ENCODE data around the gene LDB1. TPM values are rescaled to one million over a fixed set of nuclear protein-coding genes. Genes with fewer than 3 reads are reported as not detected.

LDB1 gene
- total RNA-seq, 1 donor from 2014 or later, result 29.5 TPM

DNA sequence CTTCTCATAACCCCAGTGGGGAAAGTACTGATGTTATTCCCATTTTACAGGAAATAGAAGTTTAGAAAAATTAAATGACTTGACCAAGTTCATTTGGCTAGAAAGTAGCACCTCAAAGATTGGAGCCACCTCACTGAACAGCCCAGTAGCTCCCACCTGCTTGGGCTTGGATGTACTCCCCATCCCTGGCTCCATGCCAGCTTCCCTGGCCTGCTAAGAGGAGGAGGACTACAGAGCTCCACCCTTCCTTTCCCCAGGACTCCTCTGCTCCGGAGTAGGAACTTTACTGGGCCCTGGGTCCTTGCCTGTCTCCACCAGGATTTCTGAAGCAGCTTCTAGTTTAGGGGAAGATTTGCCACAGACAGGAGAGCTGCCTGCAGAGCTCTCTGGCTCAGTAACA, 52.0 kb downstream of the LDB1 start:
- no peak for DNase-seq (ENCODE audit: low read depth)
- no peak overlapping the region for H3K4me3 ChIP-seq (ENCODE audit: low read depth, low read length)
- TF ChIP-seq, protein P1, sequence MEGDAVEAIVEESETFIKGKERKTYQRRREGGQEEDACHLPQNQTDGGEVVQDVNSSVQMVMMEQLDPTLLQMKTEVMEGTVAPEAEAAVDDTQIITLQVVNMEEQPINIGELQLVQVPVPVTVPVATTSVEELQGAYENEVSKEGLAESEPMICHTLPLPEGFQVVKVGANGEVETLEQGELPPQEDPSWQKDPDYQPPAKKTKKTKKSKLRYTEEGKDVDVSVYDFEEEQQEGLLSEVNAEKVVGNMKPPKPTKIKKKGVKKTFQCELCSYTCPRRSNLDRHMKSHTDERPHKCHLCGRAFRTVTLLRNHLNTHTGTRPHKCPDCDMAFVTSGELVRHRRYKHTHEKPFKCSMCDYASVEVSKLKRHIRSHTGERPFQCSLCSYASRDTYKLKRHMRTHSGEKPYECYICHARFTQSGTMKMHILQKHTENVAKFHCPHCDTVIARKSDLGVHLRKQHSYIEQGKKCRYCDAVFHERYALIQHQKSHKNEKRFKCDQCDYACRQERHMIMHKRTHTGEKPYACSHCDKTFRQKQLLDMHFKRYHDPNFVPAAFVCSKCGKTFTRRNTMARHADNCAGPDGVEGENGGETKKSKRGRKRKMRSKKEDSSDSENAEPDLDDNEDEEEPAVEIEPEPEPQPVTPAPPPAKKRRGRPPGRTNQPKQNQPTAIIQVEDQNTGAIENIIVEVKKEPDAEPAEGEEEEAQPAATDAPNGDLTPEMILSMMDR (conservative IDR thresholded peaks at IDR 0.05; ENCODE audit: low read depth, low read length), result no peak

DNA sequence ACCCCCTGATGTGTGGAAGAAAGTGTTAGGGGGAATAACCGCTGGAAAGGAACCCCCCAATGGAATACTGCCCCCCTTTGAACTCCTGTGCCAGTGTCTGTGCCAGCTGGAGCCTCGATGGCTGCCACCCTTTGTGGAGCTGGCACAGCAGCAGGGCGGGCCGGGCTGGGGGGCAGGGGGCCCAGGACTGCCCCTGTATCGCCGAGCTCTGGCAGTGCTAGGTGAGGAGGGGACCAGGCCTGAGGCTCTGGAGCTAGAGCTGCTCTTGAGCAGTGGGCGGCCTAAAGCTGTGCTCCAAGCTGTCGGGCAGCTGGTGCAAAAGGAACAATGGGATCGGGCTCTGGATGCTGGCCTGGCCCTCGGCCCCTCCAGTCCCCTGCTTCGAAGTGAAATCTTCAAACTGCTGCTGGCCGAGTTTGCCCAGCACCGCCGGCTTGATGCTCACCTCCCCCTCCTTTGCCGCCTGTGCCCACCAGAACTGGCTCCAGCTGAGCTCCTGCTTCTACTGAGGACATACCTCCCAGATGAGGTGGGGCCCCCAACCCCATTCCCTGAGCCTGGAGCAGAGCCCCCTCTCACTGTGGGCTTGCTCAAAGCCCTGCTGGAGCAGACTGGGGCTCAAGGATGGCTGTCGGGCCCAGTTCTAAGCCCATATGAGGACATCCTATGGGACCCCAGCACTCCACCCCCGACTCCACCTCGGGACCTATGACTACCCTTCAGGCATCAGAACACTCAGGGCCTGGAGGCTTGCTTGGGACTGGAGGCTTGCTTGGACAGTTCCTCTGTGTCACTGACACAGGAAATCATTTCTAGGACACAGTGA, 52.9 kb downstream of the LDB1 start:
- H3K4me3 ChIP-seq (ENCODE audit: low read depth, low read length), result peak overlapping the region; percentile 89
- TF ChIP-seq, protein P1 (conservative IDR thresholded peaks at IDR 0.05; ENCODE audit: low read depth, low read length), result no peak
- no peak for DNase-seq (ENCODE audit: low read depth)

DNA sequence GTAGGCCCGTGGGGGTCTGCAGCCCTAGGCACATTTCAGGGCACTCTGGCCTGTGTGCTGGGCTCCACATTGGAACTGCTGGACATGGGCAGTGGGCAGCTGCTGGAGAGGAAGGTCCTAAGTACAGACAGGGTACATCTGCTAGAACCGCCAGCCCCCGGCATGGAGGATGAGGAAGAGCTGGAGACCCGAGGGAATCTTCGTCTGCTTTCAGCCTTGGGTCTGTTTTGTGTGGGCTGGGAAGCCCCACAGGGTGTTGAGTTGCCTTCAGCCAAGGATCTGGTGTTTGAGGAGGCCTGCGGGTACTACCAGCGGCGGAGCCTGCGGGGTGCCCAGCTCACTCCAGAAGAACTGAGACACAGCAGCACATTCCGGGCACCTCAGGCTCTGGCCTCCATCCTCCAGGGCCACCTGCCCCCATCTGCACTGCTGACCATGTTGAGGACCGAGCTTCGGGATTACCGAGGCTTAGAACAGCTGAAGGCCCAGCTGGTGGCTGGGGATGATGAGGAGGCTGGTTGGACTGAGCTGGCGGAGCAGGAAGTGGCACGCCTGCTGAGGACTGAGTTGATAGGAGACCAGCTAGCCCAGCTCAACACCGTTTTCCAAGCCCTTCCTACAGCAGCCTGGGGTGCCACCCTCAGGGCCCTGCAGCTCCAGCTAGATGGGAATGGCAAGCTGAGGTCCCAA, 53.6 kb downstream of the LDB1 start:
- no peak for DNase-seq (ENCODE audit: low read depth)
- H3K4me3 ChIP-seq (ENCODE audit: low read depth, low read length), result peak overlapping the region; percentile 89
- TF ChIP-seq, protein P1 (conservative IDR thresholded peaks at IDR 0.05; ENCODE audit: low read depth, low read length), result no peak

DNA sequence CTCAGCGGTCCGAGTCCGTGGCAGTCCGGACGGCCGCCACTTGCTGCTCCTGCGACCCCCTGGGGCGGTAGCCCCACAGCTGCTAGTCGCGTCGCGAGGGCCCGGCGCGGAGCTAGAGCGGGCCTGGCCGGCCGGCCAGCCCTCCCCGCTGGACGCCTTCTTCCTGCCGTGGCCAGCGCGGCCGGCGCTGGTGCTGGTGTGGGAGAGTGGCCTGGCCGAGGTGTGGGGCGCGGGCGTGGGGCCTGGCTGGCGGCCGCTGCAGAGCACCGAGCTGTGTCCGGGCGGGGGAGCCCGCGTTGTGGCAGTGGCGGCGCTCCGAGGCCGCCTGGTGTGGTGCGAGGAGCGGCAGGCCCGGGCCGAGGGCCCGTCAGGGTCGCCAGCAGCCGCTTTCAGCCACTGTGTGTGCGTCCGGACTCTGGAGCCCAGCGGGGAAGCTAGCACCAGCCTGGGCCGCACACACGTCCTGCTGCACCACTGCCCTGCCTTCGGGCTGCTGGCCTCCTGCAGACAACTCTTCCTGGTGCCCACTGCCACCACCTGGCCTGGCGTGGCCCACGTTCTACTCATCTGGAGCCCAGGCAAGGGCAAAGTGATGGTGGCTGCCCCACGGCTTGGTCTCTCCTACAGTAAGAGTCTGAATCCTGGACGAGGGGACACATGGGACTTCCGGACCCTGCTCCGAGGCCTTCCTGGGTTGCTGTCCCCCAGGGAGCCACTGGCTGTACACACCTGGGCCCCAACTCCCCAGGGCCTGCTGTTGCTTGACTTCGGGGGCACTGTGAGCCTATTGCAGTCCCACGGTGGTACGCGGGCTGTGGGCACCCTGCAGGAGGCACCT, 54.4 kb downstream of the LDB1 start:
- H3K4me3 ChIP-seq (ENCODE audit: low read depth, low read length), result peak overlapping the region; percentile 89
- TF ChIP-seq, protein P1 (conservative IDR thresholded peaks at IDR 0.05; ENCODE audit: low read depth, low read length), result peak; percentile 10
- no peak for DNase-seq (ENCODE audit: low read depth)

DNA sequence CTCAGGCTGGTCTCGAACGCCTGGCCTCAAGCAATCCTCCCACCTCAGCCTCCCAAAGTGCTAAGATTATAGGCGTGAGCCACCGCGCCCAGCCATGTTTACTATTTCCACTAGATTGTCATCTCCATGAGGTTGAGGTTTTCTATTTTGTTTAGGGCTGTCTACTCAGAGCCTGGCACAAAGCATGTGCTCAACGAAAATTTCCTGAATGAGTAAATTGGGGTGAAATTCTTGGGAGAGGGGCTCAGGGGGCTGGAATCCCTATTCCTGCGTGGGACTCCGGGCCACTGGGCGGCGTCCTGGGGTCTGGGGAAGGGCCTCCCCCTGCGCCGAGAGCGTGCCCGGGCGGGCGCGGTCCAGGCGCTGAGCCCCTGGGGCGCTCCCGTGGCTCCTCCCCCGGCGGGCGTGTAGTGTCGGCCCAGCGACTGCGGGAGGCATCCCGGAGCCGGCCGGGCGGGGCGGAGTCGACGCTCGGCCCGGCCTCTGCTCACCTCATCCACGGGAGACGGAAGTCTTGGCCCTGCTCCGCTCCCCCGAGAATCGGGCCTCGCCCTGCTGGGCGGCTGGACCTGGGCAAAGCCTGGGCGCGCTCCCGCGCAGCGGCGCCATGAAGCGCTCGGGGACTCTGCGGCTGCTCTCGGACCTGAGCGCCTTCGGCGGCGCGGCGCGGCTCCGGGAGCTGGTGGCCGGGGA, 55.2 kb downstream of the LDB1 start, which contains the start of gene HPS6:
Gene HPS6 (plus strand): TSS at position 482 of the 693 bp plus-strand sequence. CDS start 126 bp downstream, at position 608.
- H3K4me3 ChIP-seq (ENCODE audit: low read depth, low read length), result peak within 1 kb of the TSS; percentile 89
- TF ChIP-seq, protein P1 (conservative IDR thresholded peaks at IDR 0.05; ENCODE audit: low read depth, low read length), result no peak
- DNase-seq (ENCODE audit: low read depth), result no peak

DNA sequence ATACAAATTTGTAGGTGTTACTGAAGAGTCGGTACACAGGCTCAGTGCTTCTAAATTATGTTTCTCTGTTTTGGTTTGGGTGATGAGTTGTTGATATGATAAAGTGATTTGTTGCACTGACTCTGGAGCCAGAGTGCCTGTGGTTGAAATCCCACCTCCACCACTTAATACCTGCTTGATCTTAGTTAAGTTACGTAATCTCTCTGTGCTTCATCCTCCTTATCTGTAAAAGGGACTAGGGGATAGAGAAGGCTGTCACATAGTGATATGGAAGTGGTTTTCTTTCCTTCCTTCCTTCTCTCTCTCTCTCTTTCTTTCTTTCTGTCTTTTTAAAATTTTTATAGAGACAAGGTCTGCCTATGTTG, 55.7 kb downstream of the LDB1 start:
- TF ChIP-seq, protein P1 (conservative IDR thresholded peaks at IDR 0.05; ENCODE audit: low read depth, low read length), result no peak
- no peak for DNase-seq (ENCODE audit: low read depth)
- H3K4me3 ChIP-seq (ENCODE audit: low read depth, low read length), result peak overlapping the region; percentile 89

Measured in epithelial cell of proximal tubule (primary cell).